ENCODE results near the gene MAPK12. TPM values are rescaled to one million over a fixed set of nuclear protein-coding genes. Genes with fewer than 3 reads are reported as not detected.

MAPK12 gene
- total RNA-seq, 1 experiment from 2014 or later: 86.7 TPM

DNA sequence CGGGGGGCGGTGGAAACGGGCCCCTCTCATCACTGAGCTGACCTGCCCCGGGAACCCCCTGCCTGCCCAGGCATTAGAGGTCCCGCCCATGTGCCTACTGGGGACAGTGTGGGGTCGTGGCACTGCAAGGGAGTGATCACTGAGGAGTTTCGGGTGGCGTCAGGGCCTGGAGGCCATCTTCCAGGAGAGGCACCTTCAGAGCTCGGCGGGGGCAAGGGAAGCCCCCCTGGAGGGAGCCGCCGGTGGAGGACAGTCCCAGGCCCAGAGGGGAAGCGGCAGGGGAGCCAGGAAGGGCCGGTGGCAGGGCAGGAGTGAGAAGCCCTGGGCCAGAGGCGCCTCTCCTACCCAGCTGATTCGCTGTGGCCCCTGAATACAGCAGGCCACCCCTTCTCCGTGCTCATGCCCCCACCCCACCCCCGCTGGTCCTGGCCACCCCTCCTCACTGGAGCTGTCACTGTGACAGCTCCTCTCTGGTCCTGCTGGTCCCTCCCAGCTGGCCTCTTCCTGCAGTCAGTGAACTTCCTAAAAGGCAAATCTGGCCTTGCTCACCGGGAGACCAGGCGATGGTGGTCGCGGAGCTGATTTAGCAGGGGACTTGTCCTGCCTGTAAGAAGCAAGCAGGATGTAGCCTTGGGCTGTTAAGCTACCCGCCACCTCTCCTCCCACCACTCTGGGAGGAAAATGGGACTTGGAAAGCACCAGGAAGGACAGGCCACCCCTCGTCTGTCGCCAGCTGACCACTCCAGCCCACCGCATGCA lies 10.7 kb upstream of the MAPK12 start (continued):
- no peak for TF ChIP-seq ZBTB33 (IDR thresholded peaks at IDR 0.05; ENCODE audit: extremely low read depth, insufficient replicate concordance, low read length)
- no peak for TF ChIP-seq JUND (IDR thresholded peaks at IDR 0.05)

GRCh38 chr22:50271519-50271970 lies 10.1 kb upstream of the MAPK12 start:
- peaks cover 4 to 17% of the 10 kb centered on the region in 2 experiments for H3K36me3 ChIP-seq (ENCODE audit: control insufficient read depth in 1 of 2, insufficient read depth in 2 of 2, low read length in 2 of 2)
- no peaks in the 10 kb centered on the region for H3K9me2 ChIP-seq (ENCODE audit: insufficient read depth)
- CTCF ChIA-PET: interaction anchor here (1.6 kb wide), 1 partner anchor 21 kb away, joined by 4 read pairs; the partner anchor contains the start of gene HDAC10
- H3K4me2 ChIP-seq (ENCODE audit: low read length): peak overlapping the region; percentile 97
- peaks cover 27 to 55% of the 10 kb centered on the region in 2 experiments for H3K4me1 ChIP-seq (ENCODE audit: control insufficient read depth in 1 of 2, insufficient read depth in 2 of 2, low read length in 2 of 2)
- H3K4me3 ChIP-seq (replicated peaks in 1 of 2; ENCODE audit: low read depth in 1 of 2, low read length in 2 of 2): peak overlapping the region; percentile 55 to 65; a peak in 3 of 4 replicates
- H3K27ac ChIP-seq (ENCODE audit: low read depth, low read length): peak overlapping the region; percentile 42; the same call in 1 of the 2 replicates
- POLR2A ChIA-PET: interaction anchor here (0.6 to 2.3 kb wide), 2 partner anchors 9 to 21 kb away, joined by 4 to 7 read pairs; partner anchors contain the start of gene HDAC10
- TF ChIP-seq CEBPB (IDR thresholded peaks at IDR 0.05; ENCODE audit: low read depth): no peak
- TF ChIP-seq, protein P1, sequence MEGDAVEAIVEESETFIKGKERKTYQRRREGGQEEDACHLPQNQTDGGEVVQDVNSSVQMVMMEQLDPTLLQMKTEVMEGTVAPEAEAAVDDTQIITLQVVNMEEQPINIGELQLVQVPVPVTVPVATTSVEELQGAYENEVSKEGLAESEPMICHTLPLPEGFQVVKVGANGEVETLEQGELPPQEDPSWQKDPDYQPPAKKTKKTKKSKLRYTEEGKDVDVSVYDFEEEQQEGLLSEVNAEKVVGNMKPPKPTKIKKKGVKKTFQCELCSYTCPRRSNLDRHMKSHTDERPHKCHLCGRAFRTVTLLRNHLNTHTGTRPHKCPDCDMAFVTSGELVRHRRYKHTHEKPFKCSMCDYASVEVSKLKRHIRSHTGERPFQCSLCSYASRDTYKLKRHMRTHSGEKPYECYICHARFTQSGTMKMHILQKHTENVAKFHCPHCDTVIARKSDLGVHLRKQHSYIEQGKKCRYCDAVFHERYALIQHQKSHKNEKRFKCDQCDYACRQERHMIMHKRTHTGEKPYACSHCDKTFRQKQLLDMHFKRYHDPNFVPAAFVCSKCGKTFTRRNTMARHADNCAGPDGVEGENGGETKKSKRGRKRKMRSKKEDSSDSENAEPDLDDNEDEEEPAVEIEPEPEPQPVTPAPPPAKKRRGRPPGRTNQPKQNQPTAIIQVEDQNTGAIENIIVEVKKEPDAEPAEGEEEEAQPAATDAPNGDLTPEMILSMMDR (IDR thresholded peaks at IDR 0.05 in 2 of 3, conservative IDR thresholded peaks at IDR 0.05 in 1 of 3; ENCODE audit: borderline replicate concordance in 1 of 3, insufficient read depth in 1 of 3, low read depth in 2 of 3, low read length in 2 of 3): 0 out of 6 replicates have a peak, but pooled peaks of 1 of the 3 experiments have one; percentile 13
- TF ChIP-seq TCF7L2 (IDR thresholded peaks at IDR 0.05; ENCODE audit: borderline replicate concordance, extremely low read depth, insufficient read depth, insufficient read length): peak; percentile 71
- H3K79me2 ChIP-seq (ENCODE audit: insufficient read depth, low read length): no peaks in the 10 kb centered on the region; the same call in 1 of the 2 replicates
- BruUV-seq (replicated peaks): no TSS peak
- DNase-seq (ENCODE audit: low read depth, low spot score): no peak
- no peaks in the 10 kb centered on the region for H3K27me3 ChIP-seq (ENCODE audit: insufficient read depth, low read length)
- H3K9me3 ChIP-seq (ENCODE audit: control insufficient read depth in 1 of 2, insufficient read depth in 1 of 2, low read depth in 1 of 2, low read length in 2 of 2): peaks cover 4 to 9% of the 10 kb centered on the region in 2 experiments; a peak in 2 of 4 replicates
- H3K9ac ChIP-seq (ENCODE audit: low read length): no peak overlapping the region
- intact Hi-C loops (cut with micrococcal nuclease): no loop called here
- peak; percentile 52 for ATAC-seq
- RAD21 ChIA-PET (ENCODE audit: low non-redundant PET in 1 of 2, low total read pairs in 2 of 2, uncharacterized antibody in 2 of 2, unreplicated experiment in 2 of 2): no interaction called here
- H2AFZ ChIP-seq (ENCODE audit: low read depth, low read length, poor library complexity, severe bottlenecking): no peak overlapping the region
- no peaks in the 10 kb centered on the region for H4K20me1 ChIP-seq (ENCODE audit: insufficient read depth)
